HuH-7 (cell line): Measurements from ENCODE around the gene FUT9.
"Not testable (repeated sequence)": the region's sequence is repeated elsewhere in the genome, so short reads cannot be mapped to it uniquely, and the experiment has no call there.

Source experiments
- DNase-seq: peaks from one replicate; pipeline ENCODE4 v3.0.0; 2011; ENCODE audit warnings: low spot score

FUT9 gene

DNA sequence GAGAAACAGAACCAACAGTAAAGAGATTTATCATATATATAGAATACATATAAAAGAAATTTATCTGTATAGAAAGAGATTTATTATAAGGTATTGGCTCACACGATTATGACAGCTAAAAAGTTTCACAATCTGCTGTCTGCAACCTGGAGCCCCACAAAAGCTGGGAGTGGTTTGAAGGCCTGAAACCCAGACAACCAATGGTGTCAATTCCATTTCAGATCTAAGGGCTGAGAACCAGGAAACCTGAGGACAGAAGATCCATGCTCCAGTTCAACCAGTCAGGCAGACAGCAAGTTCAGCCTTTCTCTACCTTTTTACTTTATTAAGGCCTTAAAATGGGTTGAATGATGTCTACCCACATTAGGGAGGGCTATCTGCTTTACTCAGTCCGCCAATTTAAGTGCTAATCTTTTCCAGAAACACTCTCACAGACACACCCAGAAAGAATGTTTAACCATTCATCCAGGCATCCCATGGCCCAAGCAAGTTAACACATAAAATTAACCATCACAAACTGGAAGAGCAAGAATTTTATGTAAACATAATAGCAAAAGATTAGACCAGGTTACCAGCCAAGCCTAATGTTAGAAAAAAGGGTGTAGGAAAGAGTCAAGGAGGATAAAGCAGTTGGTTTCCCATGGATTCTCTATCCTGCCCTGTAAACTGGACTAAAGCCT, 170.9 kb downstream of the FUT9 start:
- no peak for DNase-seq

DNA sequence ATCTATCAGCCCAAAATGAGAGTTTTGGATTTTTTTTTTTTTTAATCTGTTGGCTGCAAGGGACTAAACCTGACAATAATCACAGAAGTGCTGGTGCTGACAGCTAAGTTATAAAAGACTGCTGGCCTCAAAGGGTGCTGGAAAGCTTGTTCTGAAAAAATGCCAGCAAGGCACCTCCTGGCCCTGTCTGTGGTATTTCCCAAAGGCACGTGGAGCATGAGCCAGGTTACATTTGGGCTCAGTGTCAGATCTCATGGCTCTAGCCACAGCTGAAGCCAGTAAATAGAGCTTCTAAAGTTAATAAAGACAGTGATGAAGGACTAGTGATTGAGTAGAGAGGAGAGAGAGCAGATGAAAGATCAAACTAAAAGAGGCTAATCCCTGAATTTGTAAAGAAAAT, 178.9 kb downstream of the FUT9 start:
- DNase-seq, result no peak

DNA sequence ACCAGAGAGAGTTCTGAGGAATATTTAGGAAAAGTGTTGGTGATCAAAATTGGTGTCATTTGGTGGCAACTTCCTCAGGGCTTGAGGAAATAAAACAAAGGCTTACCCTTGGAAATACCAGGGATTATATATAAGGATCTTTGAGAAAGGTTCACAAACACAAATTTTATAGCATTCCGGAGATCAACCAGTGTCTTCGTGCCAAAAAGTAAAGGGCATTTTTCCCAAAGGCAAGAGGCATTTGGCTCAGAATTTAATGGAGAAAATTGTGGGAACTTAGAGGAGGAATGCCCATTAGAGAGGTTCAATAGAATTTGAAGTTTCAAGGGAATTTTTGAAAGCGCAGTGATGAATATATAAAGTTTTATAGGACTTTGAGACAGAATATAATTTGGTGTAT, 179.5 kb downstream of the FUT9 start:
- DNase-seq, result no peak

DNA sequence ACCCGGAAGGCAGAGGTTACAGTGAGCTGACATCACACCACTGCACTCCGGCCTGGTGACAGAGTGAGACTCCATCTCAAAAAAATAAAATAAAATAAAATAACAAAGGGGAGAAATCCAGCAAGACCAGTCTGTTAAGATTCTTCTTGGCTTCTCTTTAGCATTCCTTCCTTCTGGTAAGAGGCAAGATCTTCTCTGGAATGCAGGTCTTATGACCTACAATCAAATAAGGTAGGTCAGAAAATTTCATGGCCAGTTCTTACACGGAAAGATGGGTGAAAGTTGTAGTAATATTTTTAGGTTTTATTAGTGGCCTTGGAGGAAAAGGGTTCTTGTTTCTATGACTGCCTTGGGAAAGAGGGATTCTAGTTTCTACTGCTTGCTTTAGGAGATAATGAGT, 180.9 kb downstream of the FUT9 start:
- no peak for DNase-seq

DNA sequence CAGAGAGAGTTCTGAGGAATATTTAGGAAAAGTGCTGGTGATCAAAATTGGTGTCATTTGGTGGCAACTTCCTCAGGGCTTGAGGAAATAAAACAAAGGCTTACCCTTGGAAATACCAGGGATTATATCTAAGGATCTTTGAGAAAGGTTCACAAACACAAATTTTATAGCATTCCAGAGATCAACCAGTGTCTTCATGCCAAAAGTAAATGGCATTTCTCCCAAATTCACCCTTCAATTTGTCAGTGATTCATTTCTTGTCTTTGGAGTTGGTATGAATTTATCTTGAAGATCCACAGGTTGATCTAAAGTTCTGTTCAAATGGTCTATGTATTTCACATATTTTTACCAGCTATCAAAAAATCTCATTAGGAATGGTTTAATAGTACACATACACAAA, 181.5 kb downstream of the FUT9 start:
- DNase-seq, result no peak

DNA sequence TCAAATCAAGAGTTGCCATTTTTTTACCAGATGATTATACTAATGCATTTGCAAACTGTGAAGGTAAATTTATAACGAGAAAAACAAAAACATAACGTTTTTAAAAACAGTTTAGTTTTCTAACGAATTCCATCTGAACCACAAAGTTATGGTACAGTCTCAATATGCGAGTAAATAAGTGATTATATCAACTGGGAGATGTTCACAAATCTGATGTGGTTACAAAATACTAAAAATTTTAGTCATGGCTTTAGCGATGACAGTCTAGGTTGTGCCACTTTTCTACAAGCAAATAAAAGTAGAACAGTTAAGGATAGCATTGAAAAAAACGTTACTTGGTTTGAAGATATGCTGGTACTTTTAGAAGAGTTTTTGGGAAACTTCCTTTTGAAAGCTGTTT, 186.8 kb downstream of the FUT9 start:
- no peak for DNase-seq

DNA sequence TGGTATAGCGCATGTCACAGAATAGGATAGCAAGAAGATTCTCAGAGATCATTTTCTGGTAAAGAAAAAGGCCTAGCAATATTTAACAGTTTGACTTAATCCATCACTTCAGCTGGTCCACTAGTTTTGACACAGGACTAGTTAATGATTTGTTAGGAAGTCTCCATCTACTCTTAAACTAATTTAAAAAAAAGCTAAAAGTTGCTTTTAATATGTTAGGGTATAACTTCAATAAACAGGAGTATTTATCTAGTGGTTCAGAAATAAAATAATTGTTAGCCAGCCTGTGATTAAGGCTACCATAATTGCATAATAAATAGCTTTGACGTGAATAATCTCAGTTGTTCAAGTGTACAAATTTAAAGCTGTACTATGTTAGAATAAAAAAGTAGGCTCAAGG, 195.6 kb downstream of the FUT9 start:
- no peak for DNase-seq

DNA sequence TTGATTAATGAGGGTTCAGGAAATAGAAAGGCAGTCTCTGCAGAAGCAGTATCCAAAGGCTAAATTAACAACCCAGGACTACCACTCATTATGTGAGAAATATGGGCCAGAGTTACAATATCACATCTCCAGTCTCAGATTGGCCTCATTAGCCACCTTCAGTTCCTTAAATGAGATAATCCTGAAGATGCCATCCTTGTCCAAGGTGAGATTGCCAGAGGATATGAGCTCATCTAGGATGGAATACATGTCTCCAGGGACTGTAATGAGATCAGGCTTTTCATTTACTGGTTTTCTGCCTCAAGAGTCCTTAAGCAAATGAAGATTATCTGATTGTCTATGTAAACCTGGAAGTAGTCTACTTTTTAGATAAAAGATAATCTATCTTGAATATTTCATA, 196.3 kb downstream of the FUT9 start:
- DNase-seq, result no peak

DNA sequence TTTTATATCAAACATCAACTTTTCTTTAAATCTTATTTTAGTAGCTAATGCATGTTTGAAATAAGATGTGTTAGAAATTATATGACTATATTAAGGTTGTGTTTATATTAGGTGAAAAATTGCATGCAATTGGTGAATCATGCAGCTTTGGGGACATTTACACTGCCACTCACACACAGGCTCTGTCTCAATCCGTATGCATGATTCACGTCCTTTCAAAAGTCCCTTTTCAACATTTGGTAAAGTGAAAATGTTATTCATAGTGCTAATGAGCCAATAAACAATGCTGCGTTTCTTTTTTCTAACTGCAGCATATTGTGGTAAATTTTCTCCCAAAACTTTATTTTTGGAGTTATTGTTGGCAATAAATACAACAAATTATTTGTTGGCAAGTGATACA, 198.0 kb downstream of the FUT9 start:
- no peak for DNase-seq

DNA sequence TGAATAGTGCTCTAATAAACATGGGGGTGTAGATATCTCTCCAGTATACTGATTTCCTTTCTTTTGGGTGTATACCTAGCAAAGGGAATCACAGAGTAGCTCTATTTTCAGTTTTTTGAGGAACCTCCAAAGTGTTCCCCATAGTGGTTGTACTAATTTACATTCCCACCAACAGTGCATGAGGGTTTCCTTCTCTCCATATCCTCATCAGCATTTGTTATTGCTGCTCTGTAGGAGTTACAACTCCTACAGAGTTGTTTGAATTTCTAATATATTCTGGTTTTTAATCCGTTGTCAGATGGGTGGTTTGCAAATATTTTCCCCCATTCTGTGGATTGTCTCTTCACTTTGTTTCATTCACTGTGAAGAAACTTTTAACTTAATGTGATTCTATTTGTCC, 207.9 kb downstream of the FUT9 start:
- no peak for DNase-seq

DNA sequence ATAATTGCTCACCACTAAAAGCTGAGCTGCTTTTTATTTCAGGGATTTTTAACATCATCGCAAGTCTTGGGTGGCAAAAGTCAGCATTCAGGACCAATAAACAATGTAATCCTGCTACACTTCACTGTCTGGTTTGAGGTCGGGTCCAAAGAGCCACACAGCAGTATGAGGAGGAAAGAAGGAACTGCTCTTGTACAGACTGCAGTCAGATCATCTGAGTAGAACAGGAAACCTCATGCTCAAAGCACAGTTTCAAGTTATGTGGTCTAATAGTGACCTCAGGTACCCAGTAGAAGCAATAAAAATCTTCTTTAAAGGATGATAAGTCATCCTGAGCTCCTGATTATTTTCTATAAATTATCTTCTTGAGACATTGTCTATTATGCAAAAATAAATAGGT, 211.4 kb downstream of the FUT9 start:
- DNase-seq, result no peak

DNA sequence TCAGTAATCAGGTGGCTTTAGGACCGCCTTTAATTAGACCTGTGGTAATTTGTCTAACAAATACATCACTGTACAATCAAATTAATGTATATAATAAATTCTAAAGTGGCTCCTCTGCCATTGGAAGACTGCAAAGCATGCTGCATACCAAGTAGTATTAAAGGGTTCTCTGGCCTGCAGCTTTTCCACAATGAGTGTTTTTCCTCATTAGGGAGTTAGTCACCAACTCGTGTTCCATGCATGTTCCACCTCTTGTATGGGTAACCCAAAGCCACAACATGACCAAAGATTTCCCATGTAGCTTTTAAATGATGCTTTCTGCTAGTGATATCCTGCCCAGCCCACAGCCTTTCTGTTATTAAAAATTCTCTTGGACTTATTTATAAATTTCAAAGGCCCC, 218.7 kb downstream of the FUT9 start:
- no peak for DNase-seq

DNA sequence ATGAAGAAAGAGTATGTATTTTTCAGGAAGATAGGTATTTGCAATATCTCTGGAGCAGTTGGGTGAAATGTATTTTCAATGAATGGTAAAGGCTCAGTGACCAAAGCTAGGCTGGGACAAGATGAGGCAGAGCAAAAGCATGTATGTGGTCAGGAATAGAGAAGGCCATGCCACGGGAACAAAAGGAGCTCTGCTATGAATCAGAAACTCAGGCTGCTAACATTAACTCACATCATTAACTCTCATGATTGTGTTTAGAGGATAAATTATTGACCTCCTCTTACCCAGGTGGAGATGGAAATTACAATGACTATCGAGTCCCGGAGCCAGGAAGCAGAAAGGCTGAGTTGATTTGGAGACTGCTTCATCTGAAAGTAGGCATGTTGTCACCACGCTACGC, 220.2 kb downstream of the FUT9 start:
- DNase-seq, result no peak

DNA sequence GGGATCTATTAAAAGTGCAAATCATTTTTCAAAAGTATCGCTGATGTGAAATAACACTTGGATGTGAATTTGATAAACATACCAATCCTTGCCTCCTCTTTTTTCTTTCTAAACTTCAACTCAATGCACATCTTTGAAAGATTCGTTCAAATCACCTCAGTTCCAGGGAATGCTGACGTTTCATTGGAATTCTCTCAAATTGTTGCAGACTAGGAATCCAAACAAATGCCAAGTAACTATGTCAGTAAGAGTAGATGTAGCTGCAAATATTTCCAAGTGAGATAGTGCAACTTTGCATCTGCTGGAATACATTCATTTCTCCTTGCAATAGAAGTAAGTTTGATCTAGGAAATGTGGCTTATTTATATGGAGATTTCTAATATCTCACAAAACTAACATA, 220.7 kb downstream of the FUT9 start:
- no peak for DNase-seq

DNA sequence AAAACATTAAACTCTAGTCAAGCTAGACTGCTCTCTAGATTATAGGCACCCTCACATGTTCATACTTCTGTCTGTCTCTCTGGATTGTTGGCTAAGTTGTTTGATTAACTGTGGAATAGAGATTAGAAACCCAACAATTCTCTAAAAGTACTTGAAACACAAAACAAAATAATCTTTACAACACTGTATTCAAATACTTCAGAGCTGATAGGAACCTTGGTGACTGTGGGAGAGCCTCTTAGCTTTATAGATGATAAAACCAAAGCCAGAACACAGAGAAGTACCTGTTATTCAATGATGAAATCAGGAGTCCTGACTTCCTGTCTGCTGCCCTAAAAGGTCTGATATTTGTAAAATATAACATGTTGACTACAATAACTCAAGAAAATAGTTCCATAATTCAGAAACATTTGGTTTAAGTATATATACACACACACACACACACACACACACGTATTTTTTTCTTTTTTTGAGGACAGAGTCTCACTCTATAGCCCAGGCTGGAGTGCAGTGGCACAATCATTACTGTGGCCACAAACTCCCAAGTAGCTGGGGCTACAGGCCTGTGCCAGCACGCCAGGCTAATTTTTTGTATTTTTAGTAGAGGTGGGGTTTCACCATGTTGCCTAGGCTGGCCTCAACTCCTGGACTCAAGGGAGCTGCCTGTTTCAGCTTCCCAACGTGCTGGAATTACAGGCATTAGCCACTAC, 222.0 kb downstream of the FUT9 start:
- DNase-seq, result no peak

DNA sequence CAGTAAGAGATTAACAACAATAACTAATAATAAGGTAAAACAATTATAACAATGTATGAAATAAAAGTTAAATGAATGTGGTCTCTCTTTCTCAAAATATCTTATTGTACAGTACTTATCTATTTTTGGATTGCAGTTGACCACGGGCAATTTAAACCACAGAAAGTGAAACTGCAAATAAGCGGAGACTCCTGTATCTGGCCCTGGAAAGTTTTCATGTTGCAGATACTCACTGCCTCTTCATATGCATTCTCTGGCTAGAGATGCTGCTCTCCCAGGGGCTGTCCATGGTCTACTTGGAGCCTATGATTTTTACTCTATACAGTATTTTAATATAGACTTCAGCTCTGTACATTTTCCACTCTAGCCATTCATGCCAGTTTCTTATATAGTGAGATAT, 230.8 kb downstream of the FUT9 start:
- DNase-seq, result no peak

DNA sequence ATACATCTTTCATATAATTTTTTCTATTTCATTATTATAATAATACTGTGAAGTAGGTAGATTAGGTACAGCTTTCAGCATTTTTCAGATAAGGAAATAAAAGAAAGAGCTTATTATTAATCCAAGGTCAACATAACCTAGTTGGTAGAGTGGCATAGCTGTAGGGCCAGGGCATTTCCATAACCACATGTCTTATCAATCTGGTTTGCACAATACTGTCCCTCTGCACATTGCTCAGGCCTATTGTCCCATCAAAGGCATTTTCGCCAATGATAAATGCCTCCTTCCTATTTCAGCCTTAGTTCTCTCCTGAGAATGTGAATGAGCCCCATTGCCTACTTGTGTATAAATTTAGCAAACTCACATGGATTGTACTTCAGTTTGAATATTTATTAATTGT, 234.0 kb downstream of the FUT9 start:
- DNase-seq, result no peak

DNA sequence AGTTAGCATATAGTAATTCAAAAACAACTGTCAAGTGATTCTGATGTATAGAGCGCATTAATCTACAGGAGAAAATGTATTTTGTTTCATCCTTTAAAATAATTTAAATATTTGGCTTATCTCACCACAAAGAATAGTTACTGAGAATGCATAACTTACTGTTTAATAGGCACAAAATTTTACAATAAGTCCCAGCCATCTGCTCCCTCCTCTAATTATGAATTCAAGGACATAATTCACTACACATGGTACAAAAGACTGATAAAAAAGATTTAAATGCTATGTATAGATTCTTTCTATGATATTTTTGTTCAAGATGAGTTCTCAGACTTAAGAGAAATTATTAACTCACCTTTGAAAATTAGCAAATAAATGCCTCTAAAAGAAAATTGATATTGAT, 242.0 kb downstream of the FUT9 start:
- DNase-seq, result no peak

DNA sequence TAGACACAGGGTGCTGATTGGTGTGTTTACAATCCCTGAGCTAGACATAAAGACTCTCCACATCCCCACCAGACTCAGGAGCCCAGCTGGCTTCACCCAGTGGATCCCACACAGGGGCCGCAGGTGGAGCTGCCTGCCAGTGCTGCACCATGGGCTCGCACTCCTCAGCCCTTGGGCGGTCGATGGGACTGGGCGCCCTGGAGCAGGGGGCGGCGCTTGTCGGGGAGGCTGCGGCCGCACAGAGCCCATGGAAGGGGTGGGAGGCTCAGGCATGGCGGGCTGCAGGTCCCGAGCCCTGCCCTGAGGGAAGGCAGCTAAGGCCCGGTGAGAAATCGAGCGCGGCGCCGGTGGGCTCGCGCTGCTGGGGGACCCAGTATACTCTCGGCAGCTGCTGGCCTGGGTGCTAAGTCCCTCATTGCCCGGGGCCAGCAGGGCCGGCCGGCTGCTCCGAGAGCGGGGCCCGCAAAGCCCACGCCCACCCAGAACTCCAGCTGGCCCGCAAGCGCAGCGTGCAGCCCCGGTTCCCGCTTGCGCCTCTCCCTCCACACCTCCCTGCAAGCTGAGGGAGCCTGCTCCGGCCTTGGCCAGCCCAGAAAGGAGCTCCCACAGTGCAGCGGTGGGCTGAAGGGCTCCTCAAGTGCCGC, 245.1 kb downstream of the FUT9 start:
- DNase-seq, result not testable (repeated sequence)
